Jurkat, Clone E6-1 (cell line): ENCODE measurements around the gene POGLUT3.

Experiments
- DNase-seq: peaks from one replicate; pipeline ENCODE4 v3.0.0-alpha.2; 2011; ENCODE audit warnings: low read depth, low spot score
- H3K4me3 ChIP-seq: 2 replicates; pipeline ENCODE4 v1.5.1; 2011; ENCODE audit warnings: mild to moderate bottlenecking, low read length, control low read depth, moderate library complexity

The POGLUT3 gene

GRCh38 chr11:108453207-108453835, 44.9 kb downstream of the POGLUT3 start:
- H3K4me3 ChIP-seq: no peak overlapping the region
- no peak for DNase-seq
